ACC112 (cell line): Measurements from ENCODE around the gene ST3GAL2.

Experiments used
- H2AFZ ChIP-seq: fragments of 200-600 bp; sonication (generic); one replicate; pipeline ENCODE4 v1.6.0; 2017; ENCODE audit warnings: antibody characterized with exemption, low read length; ENCODE audit not compliant: unreplicated experiment
- H3K27ac ChIP-seq: fragments of 200-600 bp; sonication (generic); 2 replicates; pipeline ENCODE4 v1.5.1; 2014; ENCODE audit warnings: low read depth, mild to moderate bottlenecking, antibody characterized with exemption, low read length, moderate library complexity
- H3K27me3 ChIP-seq: fragments of 200-600 bp; sonication (generic); 2 replicates; pipeline ENCODE4 v1.6.1; 2014; ENCODE audit warnings: mild to moderate bottlenecking, antibody characterized with exemption, low read length, moderate library complexity, mixed read lengths; ENCODE audit not compliant: insufficient read depth
- H3K36me3 ChIP-seq: fragments of 200-600 bp; sonication (generic); 2 replicates; pipeline ENCODE4 v1.6.1; 2016; ENCODE audit warnings: mild to moderate bottlenecking, antibody characterized with exemption, low read length, moderate library complexity, mixed read lengths; ENCODE audit not compliant: insufficient read depth
- H3K4me1 ChIP-seq: fragments of 200-600 bp; sonication (generic); one replicate; pipeline ENCODE4 v1.6.1; 2016; ENCODE audit warnings: low read length, mixed read lengths; ENCODE audit not compliant: insufficient read depth, unreplicated experiment, control insufficient read depth
- H3K4me3 ChIP-seq: fragments of 200-600 bp; sonication (generic); 2 replicates; pipeline ENCODE4 v1.5.1; 2014; ENCODE audit warnings: mild to moderate bottlenecking, low read depth, low read length
- H3K79me2 ChIP-seq: fragments of 200-600 bp; sonication (generic); one replicate; pipeline ENCODE4 v1.6.0; 2016; ENCODE audit warnings: low read length; ENCODE audit not compliant: control insufficient read depth, unreplicated experiment, insufficient read depth

ST3GAL2 gene

DNA sequence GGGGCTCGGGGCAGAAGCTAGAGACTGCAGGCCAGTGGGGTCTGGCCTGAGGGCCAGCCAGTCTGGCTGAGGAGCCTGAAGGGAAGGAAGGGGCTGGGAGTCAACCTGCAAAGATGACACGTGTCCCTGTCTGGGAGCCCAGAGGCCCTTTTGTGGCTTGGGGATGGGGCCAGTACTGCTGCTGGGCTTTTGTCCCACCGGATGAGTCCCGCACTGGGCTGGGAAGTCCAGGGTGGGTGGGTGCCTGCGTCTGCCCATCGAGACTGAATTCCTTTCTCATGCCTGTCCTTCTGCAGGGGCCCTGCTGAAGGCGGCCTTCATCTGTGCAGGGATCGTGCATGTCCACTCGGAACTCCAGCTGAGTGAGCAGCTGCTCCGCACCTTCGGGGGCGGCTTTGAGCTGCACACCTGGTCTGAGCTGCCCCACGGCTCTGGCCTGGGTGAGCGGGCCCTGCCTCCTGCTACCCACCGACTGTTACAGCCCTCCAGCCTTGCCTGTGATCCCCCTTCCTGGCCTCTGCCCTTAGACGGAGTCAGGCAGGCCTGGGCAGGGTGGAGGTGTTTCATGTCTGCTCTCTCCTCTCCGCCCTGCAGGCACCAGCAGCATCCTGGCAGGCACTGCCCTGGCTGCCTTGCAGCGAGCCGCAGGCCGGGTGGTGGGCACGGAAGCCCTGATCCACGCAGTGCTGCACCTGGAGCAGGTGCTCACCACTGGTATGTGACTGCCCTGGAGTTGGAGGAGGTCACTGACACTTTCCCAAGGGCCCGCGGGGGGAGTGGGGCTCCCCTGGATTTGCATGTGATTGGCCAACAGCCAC lies 36.4 kb upstream of the ST3GAL2 start:
- no peak overlapping the region for H3K27ac ChIP-seq
- H3K36me3 ChIP-seq, result peaks cover 4% of the 10 kb centered on the region; the same call in 1 of the 2 replicates
- H3K79me2 ChIP-seq, result no peaks in the 10 kb centered on the region
- H3K4me3 ChIP-seq, result no peak overlapping the region
- no peaks in the 10 kb centered on the region for H3K27me3 ChIP-seq
- no peak overlapping the region for H2AFZ ChIP-seq
- H3K4me1 ChIP-seq, result peaks cover 14% of the 10 kb centered on the region

DNA sequence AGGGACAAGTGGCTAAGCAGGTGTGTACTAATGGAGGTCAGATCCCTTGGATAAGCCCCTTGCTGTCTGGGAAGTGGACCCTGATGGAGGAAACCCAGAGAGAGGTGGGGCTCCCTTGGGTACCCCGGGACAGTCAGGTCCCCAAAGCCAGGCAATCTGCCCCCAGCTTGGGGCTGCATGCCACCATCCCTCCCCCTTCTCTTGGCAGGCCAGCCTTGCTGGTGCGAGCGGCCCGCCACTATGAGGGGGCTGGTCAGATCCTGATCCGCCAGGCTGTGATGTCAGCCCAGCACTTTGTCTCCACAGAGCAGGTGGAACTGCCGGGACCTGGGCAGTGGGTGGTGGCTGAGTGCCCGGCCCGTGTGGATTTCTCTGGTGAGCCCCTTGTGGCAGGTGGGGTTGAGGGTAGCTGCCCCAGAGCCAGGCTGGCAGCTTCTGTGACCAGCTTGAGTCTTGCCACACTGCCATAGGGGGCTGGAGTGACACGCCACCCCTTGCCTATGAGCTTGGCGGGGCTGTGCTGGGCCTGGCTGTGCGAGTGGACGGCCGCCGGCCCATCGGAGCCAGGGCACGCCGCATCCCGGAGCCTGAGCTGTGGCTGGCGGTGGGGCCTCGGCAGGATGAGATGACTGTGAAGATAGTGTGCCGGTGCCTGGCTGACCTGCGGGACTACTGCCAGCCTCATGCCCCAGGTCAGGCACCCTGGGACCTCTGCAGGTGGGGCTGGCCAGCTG lies 35.6 kb upstream of the ST3GAL2 start:
- Histone ChIP-seq H3K27ac (no peak overlapping the region), H3K36me3 (no peaks in the 10 kb centered on the region; the same call in 1 of the 2 replicates), H2AFZ (no peak overlapping the region), H3K79me2 (no peaks in the 10 kb centered on the region), H3K4me3 (no peak overlapping the region), H3K27me3 (no peaks in the 10 kb centered on the region), H3K4me1 (peaks cover 14% of the 10 kb centered on the region)

DNA sequence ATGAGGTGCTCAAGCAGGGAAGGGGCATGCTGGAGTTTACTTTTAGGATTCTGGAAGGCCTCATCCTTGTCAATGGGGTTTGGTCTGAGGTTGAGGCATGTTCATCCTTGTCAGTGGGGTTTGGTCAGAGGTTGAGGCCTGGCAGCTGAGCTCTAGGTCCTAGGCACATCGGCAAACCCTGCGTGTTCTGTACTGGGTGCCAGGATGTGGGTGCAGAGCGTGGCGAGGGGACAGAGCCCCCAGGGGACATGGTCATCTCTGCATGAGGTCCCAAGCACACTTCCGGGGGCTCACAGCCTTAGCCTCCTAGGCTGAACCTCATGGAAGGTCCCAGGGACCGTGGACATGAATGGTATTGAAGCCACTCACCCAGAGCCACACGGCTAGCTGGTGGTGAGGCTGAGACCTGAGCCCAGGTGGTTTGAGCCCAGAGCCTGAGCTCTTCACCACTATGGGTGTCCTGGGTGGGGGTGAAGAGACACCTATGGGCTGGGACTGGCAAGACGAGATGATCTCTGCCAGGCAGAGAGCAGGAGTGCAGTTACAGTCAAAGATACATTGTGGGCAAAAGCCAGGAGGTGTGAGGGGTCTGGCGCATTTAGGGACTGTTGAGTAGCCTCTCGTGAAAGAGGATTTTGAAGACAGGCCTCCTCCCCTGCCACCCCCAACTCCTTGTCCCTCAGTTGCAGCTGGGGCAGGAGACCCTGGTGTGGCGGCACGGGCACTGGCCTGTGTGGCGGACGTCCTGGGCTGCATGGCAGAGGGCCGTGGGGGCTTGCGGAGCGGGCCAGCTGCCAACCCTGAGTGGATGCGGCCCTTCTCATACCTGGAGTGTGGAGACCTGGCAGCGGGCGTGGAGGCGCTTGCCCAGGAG lies 34.8 kb upstream of the ST3GAL2 start:
- Histone ChIP-seq H2AFZ (no peak overlapping the region), H3K79me2 (no peaks in the 10 kb centered on the region), H3K4me1 (peaks cover 13% of the 10 kb centered on the region), H3K27ac (no peak overlapping the region), H3K27me3 (no peaks in the 10 kb centered on the region), H3K36me3 (no peaks in the 10 kb centered on the region; the same call in 1 of the 2 replicates), H3K4me3 (no peak overlapping the region)

DNA sequence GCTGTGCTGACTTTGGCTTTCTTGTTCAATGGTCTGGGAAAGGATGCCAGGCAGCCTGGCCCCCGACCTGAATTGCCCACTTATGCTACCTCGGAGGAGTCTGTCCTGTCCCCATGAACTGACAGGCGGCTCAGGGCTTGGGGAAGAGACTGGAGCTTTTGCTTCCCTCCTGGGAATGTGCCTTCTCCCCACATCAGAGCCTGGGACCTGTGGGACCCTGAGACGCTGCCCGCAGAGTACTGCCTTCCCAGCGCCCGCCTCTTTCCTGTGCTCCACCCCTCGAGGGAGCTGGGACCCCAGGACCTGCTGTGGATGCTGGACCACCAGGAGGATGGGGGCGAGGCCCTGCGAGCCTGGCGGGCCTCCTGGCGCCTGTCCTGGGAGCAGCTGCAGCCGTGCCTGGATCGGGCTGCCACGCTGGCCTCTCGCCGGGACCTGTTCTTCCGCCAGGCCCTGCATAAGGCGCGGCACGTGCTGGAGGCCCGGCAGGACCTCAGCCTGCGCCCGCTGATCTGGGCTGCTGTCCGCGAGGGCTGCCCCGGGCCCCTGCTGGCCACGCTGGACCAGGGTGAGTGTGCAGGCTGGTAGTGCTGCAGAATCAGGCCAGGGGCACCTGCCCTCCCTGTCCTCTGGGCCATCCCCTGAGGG lies 34.0 kb upstream of the ST3GAL2 start:
- Histone ChIP-seq H3K36me3 (no peaks in the 10 kb centered on the region), H3K79me2 (no peaks in the 10 kb centered on the region), H3K27ac (no peak overlapping the region), H3K4me3 (no peak overlapping the region), H3K27me3 (no peaks in the 10 kb centered on the region), H3K4me1 (peaks cover 10% of the 10 kb centered on the region), H2AFZ (no peak overlapping the region)

DNA sequence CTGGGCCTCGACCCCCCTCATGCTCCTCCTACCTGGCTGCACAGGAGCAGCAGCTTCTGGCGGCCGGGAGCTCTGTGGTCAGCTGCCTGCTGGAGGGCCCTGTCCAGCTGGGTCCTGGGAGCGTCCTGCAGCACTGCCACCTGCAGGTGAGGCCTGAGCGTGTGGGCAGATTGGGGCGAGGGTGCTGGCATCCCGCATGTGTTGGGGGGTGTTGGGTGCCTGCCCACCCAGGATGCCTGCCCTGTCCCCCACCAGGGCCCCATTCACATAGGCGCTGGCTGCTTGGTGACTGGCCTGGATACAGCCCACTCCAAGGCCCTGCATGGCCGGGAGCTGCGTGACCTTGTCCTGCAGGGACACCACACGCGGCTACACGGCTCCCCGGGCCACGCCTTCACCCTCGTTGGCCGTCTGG lies 32.0 kb upstream of the ST3GAL2 start:
- Histone ChIP-seq H3K36me3 (no peaks in the 10 kb centered on the region), H3K4me1 (no peaks in the 10 kb centered on the region), H2AFZ (no peak overlapping the region), H3K4me3 (no peak overlapping the region), H3K27me3 (no peaks in the 10 kb centered on the region), H3K79me2 (no peaks in the 10 kb centered on the region), H3K27ac (no peak overlapping the region)

DNA sequence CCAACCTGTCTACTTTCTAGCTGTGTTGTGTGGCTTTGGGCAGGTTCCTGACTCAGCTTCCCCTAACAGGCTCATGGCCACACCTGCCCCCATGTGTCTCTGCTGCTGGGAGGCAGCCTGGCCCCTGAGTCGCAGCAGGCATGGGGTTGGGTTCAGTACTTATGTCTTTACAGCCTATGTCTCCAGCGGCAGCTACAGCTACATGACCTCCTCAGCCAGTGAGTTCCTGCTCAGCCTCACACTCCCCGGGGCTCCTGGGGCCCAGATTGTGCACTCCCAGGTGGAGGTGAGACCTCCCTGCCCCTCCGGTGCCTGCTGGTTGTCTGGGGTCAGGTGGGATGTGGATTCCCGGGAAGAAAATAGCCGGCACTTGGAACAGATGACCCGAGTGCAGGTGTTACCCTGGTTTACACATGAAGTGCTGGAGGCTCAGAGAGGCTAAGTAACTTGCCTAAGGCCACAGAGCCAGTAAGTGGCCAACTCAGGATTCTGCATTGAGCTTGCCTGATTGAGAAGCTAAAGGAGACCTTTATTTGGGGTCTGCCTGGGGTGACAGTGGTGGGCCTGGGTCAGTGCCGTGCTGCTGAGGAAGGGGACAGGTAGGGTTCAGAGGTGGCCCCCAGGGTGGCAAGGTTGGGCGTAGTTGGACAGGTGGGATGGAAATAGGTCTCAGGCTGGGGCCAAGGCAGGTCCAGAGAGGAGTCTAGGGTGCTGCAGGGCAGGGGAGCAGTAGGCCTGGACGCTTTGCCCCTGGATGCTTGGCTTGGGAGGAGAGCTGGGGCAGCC lies 31.4 kb upstream of the ST3GAL2 start:
- Histone ChIP-seq H3K4me3 (no peak overlapping the region), H3K4me1 (no peaks in the 10 kb centered on the region), H3K27me3 (no peaks in the 10 kb centered on the region), H3K79me2 (no peaks in the 10 kb centered on the region), H2AFZ (no peak overlapping the region), H3K36me3 (no peaks in the 10 kb centered on the region), H3K27ac (no peak overlapping the region)

DNA sequence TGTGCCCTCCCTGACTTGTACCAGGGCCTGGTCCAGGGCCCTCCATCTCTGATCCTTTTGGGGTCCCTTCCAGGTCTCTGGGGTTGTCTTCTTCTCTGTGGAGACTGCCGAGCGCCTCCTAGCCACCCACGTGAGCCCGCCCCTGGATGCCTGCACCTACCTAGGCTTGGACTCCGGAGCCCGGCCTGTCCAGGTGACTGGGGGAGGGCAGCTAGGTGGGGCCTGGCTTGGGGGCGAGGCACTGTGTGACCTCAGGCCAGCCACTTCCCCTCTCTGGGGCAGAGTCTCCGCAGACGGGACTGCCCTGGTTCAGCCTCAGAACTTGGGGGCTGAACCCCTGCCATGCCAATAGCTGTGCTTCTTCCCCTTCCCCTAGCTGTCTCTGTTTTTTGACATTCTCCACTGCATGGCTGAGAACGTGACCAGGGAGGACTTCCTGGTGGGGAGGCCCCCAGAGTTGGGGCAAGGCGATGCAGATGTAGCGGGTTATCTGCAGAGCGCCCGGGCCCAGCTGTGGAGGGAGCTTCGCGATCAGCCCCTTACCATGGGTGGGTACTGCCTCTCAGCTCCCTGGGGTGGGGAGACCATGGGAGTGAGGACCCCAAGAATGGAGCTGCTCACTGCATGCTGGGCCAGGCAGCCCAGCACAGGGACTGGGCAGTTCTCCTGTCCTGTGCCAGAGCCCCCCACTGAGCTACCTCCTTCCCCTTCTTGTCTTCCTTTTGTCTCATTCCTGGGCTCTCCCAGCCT lies 30.1 kb upstream of the ST3GAL2 start:
- no peaks in the 10 kb centered on the region for H3K27me3 ChIP-seq
- no peaks in the 10 kb centered on the region for H3K79me2 ChIP-seq
- no peak overlapping the region for H2AFZ ChIP-seq
- H3K4me1 ChIP-seq, result no peaks in the 10 kb centered on the region
- H3K27ac ChIP-seq, result no peak overlapping the region
- H3K4me3 ChIP-seq, result no peak overlapping the region
- no peaks in the 10 kb centered on the region for H3K36me3 ChIP-seq

DNA sequence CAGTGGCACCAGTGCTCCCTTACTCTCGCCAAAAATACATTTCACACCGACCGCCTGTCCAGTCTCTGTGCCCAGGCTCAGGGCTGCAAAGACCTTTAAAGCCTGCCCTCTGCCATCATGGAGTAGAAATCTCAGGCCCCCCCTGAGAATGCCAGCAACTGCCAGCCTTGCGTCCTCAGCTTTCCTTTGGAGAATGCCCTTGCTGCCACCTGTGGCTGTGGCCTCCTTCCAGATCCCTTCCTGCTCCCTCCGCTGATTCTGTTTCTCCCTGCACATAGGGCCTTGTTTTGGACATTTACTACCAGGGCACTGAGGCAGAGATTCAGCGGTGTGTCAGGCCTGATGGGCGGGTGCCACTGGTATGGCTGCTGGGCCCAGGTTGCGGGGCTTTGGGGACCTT lies 28.7 kb upstream of the ST3GAL2 start:
- H3K27ac ChIP-seq, result no peak overlapping the region

DNA sequence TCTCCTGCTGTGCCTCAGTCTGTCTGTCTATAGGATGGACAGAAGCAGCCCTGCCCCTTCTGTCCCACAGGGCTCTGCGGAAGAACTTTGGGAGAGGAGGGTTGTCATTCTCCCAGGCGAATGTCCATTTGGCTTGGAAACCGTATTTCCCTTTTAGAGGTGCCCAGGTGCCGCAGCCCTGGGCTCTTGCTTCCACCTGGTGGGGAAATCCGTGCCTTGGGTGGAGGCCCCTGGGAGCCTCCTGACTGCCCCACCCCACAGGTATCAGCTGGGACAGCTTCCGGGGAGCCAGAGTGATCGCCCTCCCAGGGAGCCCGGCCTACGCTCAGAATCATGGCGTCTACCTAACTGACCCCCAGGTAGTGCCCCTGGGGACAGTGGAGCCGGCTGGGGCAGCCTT lies 28.2 kb upstream of the ST3GAL2 start:
- Histone ChIP-seq H3K36me3 (no peaks in the 10 kb centered on the region), H3K27me3 (no peaks in the 10 kb centered on the region), H3K79me2 (no peaks in the 10 kb centered on the region), H3K4me1 (no peaks in the 10 kb centered on the region), H3K4me3 (no peak overlapping the region), H2AFZ (no peak overlapping the region), H3K27ac (no peak overlapping the region)

More for the DNA sequence above, 28.7 kb upstream of the ST3GAL2 start:
- Histone ChIP-seq H2AFZ (no peak overlapping the region), H3K27me3 (no peaks in the 10 kb centered on the region), H3K4me1 (no peaks in the 10 kb centered on the region), H3K4me3 (no peak overlapping the region), H3K36me3 (no peaks in the 10 kb centered on the region), H3K79me2 (no peaks in the 10 kb centered on the region)
